Measurements from ENCODE around the gene ANKRD13A.
"Not testable (repeated sequence)": the region's sequence is repeated elsewhere in the genome, so short reads cannot be mapped to it uniquely, and the experiment has no call there.

The ANKRD13A gene

DNA sequence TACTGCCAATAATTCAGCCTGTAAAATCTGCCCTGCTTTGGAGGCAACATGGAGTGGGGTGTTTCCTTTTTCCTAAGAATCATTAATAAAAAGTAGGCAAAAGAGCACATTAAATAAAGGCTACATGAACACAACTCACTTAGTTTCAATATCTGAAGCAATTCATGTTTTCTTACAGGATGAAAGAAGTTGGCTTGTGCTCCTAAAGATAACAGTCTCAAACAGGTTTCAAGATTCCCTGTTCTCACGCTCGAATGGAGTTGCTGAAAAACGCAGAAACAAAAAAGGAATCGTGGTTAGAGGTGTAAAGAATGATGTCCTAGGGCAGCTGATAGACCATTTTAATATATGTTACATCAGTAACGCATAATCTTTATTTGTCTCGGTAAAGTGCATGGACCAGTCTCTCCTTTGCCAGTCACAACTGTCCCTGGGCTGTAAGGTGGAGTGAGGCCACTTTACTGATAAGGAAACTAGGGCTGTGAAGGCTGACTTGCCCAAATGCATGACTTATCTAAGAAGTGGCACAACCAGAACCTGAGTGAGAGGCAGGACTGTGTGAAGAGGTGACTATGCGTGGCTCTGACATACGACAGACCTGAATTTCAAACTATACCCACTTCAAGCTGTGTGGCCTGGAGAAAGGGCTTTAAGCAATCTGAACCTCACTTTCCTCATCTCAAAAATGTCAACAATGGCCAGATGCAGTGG lies 15.6 kb upstream of the ANKRD13A start:
- no peak for DNase-seq (ENCODE audit: low read depth)

DNA sequence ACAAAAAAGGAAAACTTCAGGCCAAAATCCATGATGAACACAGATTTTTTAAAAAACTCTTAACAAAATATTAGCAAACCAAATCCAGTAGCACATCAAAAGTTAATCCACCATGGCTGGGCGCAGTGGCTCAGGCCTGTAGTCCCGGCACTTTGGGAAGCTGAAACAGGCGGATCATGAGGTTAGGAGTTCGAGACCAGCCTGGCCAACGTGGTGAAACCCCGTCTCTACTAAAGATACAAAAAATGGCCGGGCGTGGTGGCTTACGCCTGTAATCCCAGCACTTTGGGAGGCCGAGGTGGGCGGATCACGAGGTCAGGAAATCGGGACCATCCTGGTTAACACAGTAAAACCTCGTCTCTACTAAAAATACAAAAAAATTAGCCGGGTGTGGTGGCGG lies 13.0 kb upstream of the ANKRD13A start:
- DNase-seq (ENCODE audit: low read depth), result not testable (repeated sequence)

DNA sequence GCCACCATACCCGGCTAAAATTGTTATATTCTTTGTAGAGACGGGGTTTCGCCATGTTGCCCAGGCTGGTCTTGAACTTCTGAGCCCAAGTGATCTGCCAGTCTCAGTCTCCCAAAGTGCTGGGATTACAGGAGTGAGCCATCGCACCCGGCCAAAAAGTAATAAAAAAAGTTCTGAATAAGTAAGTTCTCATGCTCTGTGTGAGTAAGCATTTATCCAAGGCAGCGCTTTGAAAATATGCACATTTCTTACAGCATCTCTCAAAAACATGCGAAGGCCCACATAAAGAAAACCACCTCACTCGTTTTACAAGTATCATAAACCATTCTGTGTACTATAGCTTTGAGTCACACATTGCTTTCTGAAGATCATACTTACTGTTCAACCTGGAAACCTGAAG lies 11.6 kb upstream of the ANKRD13A start:
- DNase-seq (ENCODE audit: low read depth), result no peak

DNA sequence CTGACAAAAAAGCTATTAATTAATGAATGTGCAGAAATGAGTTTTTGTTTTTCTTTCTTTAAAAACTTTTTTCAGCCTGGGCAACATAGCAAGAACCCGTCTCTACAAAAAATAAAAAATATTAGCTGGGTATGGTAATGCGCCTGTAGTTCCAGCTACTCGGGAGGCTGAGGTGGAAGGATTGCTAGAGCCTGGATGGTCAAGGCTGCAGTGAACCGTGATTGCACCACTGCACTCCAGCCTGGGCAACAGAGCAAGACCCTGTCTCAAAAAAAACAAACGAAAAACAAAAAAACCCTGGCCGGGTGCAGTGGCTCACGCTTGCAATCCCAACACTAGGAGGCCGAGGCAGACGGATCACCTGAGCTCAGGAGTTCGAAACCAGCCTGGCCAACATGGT lies 11.0 kb upstream of the ANKRD13A start:
- DNase-seq (ENCODE audit: low read depth), result no peak

DNA sequence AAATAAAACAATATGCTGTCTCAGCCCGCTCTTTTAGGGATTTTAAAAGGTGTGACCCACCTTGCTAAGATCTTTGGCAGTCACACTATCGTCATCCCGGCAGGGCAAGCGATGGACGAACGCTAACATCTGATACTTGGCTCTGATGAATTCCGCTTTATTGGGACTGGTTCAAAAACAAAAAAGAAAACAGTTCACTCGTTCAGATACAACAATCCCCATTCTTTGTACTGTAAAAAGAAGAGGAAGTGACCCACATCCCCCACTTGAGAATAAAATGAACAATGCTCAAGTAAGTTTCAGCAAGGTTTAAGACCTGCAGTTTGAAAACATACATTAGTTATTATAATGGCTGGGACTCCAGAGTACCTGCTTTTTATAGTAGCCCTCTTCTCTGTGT lies 10.3 kb upstream of the ANKRD13A start:
- DNase-seq (ENCODE audit: low read depth), result no peak

DNA sequence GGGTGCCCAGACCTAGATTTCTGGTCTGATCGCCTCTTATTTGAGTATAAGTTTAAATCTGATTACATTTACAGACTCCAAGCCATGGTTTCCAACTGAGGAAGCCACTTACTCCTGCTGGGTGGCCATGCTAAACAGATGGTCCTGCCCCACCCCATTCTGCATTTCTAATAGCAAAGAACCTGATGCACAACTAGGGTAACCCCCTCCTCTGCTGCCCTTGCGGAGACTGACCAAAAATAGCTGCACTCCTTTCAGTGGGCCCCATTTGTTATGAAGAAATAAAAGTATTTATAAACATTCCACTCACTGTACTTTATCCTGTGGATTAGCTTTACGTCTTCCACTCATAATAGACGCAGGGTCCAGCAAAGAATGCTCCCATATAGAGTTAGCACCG lies 9.8 kb upstream of the ANKRD13A start:
- DNase-seq (ENCODE audit: low read depth), result no peak

DNA sequence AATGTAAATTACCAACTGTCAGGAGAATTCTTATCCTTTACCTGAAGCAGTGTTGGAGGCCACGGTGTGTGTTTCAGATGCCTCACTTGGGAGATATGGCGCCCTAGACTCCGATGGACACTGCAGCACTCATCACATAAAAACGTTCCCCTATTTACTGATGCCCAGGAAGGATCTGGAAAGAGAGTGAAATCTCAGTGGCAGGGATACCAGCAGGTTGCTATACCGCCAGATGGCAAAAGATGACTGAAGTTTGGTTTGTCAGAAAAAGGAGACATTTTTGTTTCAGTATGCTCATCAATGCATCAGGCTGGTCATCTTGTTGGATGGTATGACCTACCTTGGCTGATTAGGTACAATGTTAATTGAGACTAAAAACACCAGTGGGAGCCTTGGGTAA lies 7.6 kb upstream of the ANKRD13A start:
- DNase-seq (ENCODE audit: low read depth), result no peak

DNA sequence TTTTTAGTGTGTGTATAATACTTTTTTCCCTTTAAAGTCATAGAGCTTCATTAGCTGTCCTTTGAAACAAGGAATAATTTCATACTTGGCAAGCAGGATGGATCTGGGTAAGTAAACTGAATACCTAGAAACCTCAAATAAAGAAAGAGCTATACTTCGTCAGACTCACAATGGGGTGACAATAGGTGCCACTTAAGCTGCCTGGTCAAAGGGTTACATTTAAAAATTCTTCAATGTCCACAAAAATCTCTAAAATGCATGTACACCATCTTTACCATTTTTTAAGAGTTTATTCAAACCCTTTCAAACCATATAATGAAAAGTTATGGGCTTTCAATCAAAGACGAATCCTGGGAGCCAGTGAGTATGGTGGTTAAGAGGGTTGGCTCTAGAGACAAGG lies 6.1 kb upstream of the ANKRD13A start:
- DNase-seq (ENCODE audit: low read depth), result no peak

DNA sequence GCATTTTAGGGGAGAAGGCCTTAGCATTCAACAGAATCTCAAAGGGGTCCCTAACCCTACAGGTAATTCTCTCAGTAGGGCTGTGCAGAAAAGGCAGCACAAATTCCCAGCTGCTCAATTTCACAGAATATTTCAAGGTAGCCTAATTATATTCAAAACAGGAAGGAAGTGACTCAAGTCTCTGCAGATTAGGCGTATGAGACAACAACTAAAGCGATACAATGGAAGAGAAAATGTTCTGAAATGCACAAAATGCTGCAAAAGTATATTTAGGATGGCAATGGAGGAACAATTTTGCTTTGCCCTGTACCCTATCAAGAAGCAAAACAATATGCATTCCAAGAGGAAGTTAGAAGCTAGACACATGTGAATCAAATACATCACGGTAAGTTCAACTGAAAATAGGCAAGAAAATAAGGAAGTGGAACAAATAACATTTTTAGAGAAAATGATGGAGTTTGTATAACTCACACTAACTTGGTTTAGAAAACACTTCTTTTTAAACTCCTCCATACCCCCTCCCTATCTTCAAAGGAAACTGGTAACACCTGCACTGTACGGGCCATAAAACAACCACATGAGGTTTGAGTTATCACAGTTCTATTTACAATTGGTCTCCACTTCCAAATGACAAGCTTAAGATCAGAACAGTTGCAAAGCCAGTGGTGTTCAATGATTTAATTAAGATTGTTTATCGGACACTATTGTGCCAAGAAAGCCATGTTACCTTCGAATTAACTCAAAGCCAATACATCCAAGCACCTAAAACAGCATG lies 4.6 kb upstream of the ANKRD13A start:
- DNase-seq (ENCODE audit: low read depth), result no peak

DNA sequence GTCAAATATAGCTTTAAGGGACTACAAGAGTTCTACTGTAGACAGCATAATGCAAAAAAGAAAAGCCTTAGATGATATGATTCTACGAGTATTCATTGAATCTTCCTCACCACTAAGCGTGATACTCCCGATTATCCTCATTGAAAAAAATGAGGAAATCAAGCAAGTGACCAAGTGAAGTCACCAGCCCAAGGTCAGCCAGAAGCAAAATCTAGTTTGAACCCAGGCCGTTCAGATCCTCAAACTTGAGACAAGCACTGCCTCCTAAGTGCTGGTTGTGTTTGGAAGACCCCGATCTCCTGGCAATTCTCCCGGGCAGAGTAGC lies 3.9 kb upstream of the ANKRD13A start:
- no peak for DNase-seq (ENCODE audit: low read depth)

DNA sequence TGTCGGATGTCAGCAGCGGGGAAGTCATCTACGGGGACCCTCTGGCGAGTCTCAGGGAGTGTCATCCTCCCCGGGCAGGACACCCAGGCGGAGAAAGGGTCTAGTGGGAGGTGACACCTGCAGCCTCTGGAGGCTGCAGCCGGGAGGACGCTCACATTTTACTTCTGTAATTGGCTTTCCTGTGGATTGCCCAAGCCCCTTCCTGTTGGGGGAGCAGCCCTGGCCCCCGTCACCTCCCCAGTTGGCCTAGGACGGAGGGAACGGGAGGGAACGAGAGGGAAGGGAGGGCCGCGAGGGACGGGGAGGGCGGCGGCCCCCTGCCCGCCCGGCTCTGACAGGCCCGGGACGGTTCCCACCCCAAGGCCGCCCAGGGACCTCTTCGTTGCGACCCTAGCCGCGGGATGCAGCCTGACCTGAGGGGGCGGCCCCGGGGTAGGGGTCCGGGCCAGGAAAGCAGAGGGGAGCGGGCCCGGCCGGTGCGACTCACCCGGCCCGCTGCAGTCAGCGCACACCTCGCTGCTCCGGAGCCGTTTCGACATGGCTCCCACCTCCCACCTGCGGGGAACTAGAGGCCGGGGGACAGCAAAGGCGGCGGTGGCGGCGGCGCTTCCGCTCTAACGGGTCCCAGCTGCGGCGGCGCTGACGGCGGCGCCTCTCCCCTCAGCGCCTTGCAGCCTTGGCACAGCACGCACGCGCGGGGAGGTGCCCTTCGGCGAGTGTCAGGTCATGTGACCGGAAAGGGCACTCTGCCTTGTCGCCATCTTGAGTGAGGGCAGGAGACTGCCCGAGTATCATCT lies 3.3 kb upstream of the ANKRD13A start, which contains the start of gene GIT2:
Gene GIT2, minus strand, starts transcription at position 683 of the 797 bp plus-strand sequence. Its CDS starts 144 bp downstream, at position 539.
- peak; percentile 93 for DNase-seq (ENCODE audit: low read depth)

DNA sequence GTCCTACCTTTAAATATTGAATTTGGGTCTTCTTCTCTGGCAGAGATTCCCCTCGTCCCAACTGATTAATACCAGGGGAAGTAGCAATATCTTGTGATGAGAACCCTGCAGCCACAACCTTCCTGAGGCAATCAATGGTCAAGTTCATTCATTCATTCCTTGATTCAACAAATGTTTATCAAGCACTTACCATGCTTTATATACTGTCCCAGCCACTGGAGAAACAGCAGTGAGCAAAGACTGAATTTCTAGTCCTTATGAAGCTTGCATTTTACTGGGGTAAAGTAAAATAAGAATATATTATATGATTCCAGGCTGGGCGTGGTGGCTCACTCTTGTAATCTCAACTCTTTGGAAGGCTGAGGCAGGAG lies 2.8 kb upstream of the ANKRD13A start:
- no peak for DNase-seq (ENCODE audit: low read depth)

DNA sequence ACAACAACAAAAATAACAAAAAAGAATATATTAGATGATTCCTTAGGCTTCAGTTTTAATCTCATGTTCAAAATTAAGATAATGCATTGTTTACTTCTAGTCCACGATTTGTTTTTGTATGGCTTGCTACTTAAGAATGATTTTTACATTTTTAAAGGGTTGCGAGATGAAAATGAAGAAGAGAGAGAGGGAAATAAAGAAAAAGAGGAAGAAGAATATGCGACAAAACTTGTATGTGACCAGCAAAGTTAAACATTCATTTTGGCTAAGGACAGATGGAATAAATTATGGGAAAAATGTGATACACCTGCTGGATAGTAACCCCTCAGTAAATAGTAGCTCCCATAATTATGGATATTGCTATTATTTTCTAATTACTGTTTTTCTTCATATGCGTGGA lies 1.8 kb upstream of the ANKRD13A start:
- DNase-seq (ENCODE audit: low read depth), result no peak

DNA sequence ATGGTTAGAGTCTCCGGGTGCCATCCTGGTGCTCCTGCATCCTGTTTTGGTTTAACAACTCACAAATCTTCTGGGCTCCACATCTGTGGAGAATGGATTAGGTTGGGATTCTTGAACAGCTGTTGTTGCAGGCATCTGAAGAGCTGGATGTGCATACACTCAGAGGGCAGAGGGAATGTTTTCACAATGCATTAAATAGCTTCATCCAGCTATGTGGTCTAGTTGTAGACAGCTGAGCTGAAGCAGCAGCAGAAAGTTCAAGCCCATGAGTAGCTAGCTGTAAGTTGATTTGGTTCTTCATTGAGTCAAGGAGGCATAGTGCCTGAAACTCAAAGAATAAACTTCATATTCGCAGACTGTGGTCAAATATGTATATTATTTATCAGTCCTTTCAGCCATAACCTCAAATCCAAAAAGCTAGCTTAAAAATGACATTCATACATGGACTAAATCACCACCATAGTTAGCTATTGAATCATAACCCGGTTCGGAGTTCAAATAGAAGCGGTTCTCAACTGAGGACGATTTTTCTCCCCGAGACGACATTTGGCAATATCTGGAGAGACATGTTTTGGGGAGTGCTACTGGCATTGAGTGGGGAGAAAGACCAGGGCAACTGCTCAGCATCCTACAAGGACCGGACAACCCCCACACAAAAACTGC lies 858 bp upstream of the ANKRD13A start:
- no peak for DNase-seq (ENCODE audit: low read depth)

DNA sequence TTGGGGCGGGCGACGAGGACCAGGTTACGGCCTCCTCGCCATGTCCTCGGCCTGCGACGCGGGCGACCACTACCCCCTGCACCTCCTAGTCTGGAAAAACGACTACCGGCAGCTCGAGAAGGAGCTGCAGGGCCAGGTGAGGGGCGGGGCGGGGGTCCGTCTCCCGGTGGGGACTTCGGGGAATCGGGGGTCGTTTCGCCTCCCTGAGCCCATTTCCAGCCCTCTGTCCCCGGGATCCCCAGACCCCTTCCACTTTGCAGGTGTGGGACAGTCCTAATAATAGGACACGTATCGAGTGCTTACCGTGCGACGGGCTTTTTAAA lies 380 bp downstream of the ANKRD13A start:
- DNase-seq (ENCODE audit: low read depth), result no peak

DNA sequence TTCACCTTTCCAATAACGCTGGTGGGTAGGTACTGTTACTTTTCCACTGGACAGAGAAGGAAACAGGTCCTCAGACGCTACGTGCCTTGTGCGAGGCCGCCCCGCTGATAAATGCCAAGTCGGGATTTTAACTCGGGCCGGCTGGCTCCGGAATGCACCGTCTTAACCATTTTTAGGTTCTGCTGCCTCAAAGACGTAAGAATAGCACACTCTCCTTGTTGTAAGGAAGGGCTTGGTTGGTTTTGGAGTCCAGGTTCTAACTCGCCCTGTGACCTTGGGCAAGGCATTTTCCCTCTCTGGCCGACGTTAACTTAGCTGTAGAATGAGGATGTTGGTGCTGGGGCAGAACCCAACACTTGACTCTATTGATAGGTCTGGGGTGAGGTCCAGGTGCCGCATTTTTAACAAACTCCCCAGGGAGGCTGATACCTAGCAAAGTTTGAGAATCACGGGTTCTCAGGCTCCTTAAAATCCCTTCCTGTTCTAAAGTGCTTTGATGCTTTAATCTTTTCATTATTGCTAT lies 814 bp downstream of the ANKRD13A start:
- no peak for DNase-seq (ENCODE audit: low read depth)

DNA sequence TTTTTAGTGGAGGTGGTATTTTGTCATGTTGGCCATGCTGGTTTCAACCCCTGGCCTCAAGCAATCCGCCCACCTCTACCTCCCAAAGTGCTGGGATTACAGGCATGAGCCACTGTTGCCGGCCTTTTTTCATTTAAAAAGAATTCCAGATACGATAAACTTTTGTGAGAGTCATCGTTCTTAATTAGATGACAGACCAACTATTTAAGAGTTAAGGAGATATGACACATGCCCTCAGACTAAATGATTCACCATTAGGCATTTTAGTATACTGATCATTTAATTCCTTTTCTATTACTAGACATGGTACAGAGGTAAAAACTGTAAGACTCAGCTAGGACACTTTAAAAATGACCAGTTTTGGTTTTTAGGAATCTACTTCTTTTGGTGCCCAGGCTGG lies 2.4 kb downstream of the ANKRD13A start:
- no peak for DNase-seq (ENCODE audit: low read depth)

DNA sequence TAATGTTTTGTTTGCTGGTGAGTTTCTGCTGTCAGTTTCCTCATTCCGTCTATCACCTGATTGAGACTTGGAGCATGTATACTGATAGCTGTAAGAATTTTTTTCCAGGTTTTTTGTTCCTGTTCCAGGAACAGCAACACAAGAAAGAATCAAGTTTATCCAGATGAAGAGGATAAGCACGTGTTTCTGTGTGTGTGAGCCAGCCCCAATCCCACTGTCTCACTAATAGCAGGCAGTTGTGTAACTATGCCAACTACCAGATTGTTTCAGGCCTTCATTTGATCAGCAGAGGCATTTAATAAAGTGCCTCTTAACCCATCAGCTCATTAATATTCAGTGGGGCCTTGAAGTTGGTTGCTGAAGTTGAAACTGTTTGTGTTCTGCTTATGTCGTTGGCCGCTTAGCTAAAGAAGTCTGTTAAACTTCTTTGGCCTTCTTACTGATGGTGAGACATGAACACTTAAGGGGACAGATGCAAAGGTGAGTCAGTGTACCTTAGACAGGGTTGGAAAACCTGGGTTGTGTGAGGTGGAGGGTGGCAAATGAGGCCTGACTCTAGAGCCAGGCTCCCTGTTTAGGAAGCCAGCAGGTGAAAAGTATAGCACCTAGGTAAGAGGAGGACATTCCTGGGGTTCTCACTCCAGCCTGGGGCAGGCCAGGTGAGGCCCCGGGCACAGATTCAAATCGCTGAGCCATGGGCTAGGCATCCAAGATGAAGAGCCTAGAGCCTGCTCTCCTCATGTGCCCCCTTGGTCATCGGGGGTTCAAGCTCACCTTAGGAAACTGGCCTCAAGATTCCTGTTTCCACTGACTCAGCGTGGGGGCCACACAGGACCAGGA lies 3.7 kb downstream of the ANKRD13A start:
- DNase-seq (ENCODE audit: low read depth), result no peak

DNA sequence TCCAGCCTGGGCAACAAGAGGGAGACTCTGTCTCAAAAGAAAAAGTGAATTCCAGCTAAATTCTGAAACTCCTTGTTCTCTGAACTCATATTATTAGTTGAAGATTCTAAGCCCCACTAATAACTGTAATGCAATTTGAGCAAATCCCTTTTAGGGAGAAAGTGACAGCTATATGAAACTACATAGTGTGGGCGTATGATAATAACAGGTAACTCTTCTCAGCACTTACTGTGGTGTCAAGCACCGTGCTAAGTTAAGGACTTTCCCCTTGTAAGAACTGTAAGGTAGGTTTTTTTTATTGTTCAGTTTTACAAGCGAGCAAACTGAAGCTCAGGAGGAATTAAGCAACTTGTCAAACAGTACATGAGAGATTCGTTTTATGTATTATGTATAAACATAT lies 5.4 kb downstream of the ANKRD13A start:
- no peak for DNase-seq (ENCODE audit: low read depth)

DNA sequence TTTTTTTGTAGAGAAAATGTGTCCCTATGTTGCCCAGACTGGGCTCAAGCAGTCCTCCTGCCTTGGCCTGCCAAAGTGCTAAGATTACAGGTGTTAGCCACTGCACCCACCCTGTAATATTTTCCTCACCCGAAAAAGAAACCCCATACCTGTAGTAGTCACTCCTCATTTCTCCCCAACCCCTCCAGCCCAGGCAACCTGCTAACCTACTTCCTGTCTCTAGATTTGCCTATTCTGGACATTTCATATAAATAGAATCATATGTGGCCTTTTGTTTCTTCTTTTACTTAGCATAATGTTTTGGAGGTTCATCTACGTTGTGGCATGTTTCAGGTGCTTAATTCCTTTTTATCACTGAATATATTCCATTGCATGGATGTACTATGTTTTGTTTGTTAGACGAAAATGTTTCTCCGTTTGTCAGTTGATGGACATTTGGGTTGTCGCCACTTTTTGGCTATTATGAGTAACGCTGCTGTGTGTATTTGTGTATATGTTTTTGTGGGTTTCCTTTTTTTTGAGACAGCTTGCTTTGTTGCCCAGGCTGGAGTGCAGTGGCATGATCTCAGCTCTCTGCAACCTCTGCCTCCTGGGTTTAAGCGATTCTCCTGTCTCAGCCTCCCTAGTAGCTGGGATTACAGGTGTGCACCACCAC lies 6.2 kb downstream of the ANKRD13A start:
- no peak for DNase-seq (ENCODE audit: low read depth)

DNA sequence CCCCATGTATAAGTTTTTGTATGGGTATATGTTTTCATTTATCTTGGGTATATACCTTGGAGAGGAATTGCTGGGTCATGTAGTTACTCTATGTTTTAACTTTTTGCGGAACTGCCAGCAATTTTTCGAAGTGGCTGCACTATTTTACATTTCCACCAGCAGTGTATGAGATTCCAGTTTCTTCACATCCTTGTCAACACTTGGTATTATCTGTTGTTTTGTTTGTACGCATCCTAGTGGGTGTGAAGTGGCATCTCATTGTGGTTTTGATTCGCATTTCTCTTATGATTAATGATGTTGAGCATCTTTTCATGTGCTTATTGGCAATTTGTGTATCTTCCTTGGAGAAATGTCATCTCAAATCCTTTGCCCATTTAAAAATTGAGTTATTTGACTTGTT lies 6.9 kb downstream of the ANKRD13A start:
- DNase-seq (ENCODE audit: low read depth), result no peak

Measured in activated T-helper 1 cell treated with Interleukin-2 at 50 U/mL for 16 hours (primary cell).